ENCODE results near the gene TEKTIP1.

TEKTIP1 gene

DNA sequence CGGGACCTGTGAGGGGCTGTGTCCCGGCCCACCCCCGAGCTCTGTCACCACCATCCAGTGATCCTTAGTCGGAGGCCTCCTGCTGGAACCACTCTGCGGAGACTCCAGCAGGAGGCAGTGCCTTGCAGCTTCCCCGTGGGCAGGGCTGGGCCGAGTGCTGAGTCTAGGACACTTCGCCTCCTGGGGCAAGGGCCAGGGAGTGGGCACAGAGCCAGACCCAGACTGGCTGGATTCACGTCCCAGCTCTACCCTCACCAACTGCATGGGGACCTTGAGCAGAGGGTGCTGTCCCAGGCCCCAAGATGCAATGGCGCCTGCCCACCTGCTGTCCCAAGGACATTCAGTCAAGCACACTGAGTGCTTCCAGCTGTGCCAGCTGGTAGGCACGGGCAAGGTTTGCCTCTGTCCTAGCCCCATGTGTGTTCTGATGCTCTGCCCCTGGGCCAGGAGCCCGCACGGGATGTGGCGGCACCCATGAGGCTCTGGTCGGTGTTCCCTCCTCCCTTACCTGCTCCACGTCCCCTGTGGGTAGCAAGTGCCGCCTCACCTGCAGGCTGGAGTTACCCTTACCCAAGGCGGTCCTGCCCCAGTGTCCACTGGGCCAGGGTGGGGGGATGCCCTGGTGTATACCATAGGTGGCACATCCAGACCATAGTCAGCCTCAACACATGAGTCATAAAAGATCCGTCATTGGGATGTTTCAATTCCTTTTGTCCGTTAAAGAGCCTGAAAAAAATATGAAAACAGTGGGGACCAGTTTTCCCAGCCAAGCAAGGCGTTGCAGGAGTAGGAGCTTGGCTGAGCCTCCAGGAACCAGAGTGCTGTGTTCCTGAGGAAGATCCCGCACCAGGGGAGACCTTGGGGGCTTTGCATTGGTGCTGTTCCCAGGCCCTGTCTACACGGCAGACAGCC, 25.5 kb upstream of the TEKTIP1 start:
- peaks cover 18% of the 10 kb centered on the region for H3K4me1 Mint-ChIP-seq (ENCODE audit: low read depth)
- H3K27me3 Mint-ChIP-seq (ENCODE audit: low read depth) = no peaks in the 10 kb centered on the region
- H3K36me3 Mint-ChIP-seq (ENCODE audit: low read depth) = peaks cover 8% of the 10 kb centered on the region
- H3K9me3 Mint-ChIP-seq = no peaks in the 10 kb centered on the region
- H3K4me3 Mint-ChIP-seq = no peak overlapping the region
- H3K27ac Mint-ChIP-seq = no peak overlapping the region

DNA sequence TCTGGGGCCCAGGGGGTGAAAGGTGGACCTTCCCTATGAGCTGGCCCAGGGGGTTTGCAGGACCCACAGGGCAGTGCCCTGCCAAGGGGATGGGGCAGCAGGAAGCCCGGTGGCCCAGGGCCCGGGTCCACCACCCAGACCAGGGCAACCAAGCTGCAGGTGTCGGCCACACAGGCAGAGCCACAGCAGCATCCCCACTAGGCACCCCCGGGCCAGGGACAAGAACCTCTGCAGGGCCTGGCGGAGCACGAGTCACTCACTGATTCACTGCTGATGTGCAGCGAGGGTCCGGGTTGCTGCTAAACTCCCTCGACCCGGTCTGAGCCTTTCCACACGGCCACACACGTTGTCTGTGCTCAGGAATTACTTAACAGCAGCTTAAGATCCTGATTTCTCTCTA, 24.0 kb upstream of the TEKTIP1 start:
- H3K27me3 Mint-ChIP-seq (ENCODE audit: low read depth) = no peaks in the 10 kb centered on the region
- H3K9me3 Mint-ChIP-seq = no peaks in the 10 kb centered on the region
- peaks cover 9% of the 10 kb centered on the region for H3K4me1 Mint-ChIP-seq (ENCODE audit: low read depth)
- no peak overlapping the region for H3K27ac Mint-ChIP-seq
- H3K4me3 Mint-ChIP-seq = no peak overlapping the region
- peaks cover 2% of the 10 kb centered on the region for H3K36me3 Mint-ChIP-seq (ENCODE audit: low read depth)

GRCh38 chr19:3515891-3516422, 23.0 kb upstream of the TEKTIP1 start:
- Mint-ChIP-seq H3K27ac (no peak overlapping the region), H3K27me3 (ENCODE audit: low read depth) (no peaks in the 10 kb centered on the region), H3K9me3 (no peaks in the 10 kb centered on the region), H3K4me1 (ENCODE audit: low read depth) (peaks cover 9% of the 10 kb centered on the region), H3K4me3 (no peak overlapping the region), H3K36me3 (ENCODE audit: low read depth) (peaks cover 4% of the 10 kb centered on the region)

GRCh38 chr19:3516675-3517207, 22.2 kb upstream of the TEKTIP1 start:
- H3K36me3 Mint-ChIP-seq (ENCODE audit: low read depth) = peaks cover 7% of the 10 kb centered on the region
- no peaks in the 10 kb centered on the region for H3K9me3 Mint-ChIP-seq
- H3K27ac Mint-ChIP-seq = no peak overlapping the region
- no peak overlapping the region for H3K4me3 Mint-ChIP-seq
- H3K4me1 Mint-ChIP-seq (ENCODE audit: low read depth) = peaks cover 11% of the 10 kb centered on the region
- no peaks in the 10 kb centered on the region for H3K27me3 Mint-ChIP-seq (ENCODE audit: low read depth)

- peaks cover 13% of the 10 kb centered on the region for H3K4me1 Mint-ChIP-seq (ENCODE audit: low read depth)
- H3K27ac Mint-ChIP-seq = no peak overlapping the region
- peaks cover 9% of the 10 kb centered on the region for H3K36me3 Mint-ChIP-seq (ENCODE audit: low read depth)
- H3K27me3 Mint-ChIP-seq (ENCODE audit: low read depth) = no peaks in the 10 kb centered on the region
- H3K9me3 Mint-ChIP-seq = no peaks in the 10 kb centered on the region
- H3K4me3 Mint-ChIP-seq = no peak overlapping the region
Measured at GRCh38 chr19:3517638-3518037, 21.3 kb upstream of the TEKTIP1 start.

DNA sequence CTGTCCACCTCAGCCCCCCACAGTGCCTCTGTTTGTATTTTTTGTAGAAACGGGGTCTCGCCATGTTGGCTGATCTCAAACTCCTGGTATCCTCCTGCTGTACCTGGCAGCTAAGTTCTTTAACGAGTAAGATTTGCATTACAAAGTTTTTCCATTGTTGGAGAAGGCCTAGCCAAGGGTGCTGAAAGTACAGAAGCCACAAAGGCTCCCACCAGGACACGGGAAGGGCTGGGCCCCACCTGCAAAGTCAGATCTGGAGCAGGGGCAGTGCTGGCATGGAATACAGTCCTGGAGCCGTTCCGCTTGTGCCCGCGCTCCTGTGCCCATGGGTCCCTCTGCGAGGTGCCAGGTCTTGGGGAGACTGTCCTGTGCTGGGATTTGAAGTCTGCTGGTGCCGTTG, 20.7 kb upstream of the TEKTIP1 start:
- H3K27ac Mint-ChIP-seq = no peak overlapping the region
- H3K4me3 Mint-ChIP-seq = no peak overlapping the region
- peaks cover 13% of the 10 kb centered on the region for H3K4me1 Mint-ChIP-seq (ENCODE audit: low read depth)
- peaks cover 9% of the 10 kb centered on the region for H3K36me3 Mint-ChIP-seq (ENCODE audit: low read depth)
- H3K9me3 Mint-ChIP-seq = no peaks in the 10 kb centered on the region
- no peaks in the 10 kb centered on the region for H3K27me3 Mint-ChIP-seq (ENCODE audit: low read depth)

GRCh38 chr19:3518659-3519058, 20.3 kb upstream of the TEKTIP1 start:
- H3K4me3 Mint-ChIP-seq = no peak overlapping the region
- no peak overlapping the region for H3K27ac Mint-ChIP-seq
- H3K4me1 Mint-ChIP-seq (ENCODE audit: low read depth) = peaks cover 13% of the 10 kb centered on the region

GRCh38 chr19:3519126-3519525, 19.8 kb upstream of the TEKTIP1 start:
- no peaks in the 10 kb centered on the region for H3K9me3 Mint-ChIP-seq
- no peak overlapping the region for H3K27ac Mint-ChIP-seq
- peaks cover 13% of the 10 kb centered on the region for H3K4me1 Mint-ChIP-seq (ENCODE audit: low read depth)
- peaks cover 9% of the 10 kb centered on the region for H3K36me3 Mint-ChIP-seq (ENCODE audit: low read depth)
- no peaks in the 10 kb centered on the region for H3K27me3 Mint-ChIP-seq (ENCODE audit: low read depth)
- no peak overlapping the region for H3K4me3 Mint-ChIP-seq

More at GRCh38 chr19:3518659-3519058, 20.3 kb upstream of the TEKTIP1 start:
- H3K36me3 Mint-ChIP-seq (ENCODE audit: low read depth) = peaks cover 9% of the 10 kb centered on the region
- H3K27me3 Mint-ChIP-seq (ENCODE audit: low read depth) = no peaks in the 10 kb centered on the region
- no peaks in the 10 kb centered on the region for H3K9me3 Mint-ChIP-seq

- Mint-ChIP-seq H3K4me3 (no peak overlapping the region), H3K27ac (no peak overlapping the region), H3K4me1 (ENCODE audit: low read depth) (peaks cover 13% of the 10 kb centered on the region), H3K36me3 (ENCODE audit: low read depth) (peaks cover 9% of the 10 kb centered on the region), H3K27me3 (ENCODE audit: low read depth) (no peaks in the 10 kb centered on the region), H3K9me3 (no peaks in the 10 kb centered on the region)
Measured at GRCh38 chr19:3520166-3521103, 18.5 kb upstream of the TEKTIP1 start.

DNA sequence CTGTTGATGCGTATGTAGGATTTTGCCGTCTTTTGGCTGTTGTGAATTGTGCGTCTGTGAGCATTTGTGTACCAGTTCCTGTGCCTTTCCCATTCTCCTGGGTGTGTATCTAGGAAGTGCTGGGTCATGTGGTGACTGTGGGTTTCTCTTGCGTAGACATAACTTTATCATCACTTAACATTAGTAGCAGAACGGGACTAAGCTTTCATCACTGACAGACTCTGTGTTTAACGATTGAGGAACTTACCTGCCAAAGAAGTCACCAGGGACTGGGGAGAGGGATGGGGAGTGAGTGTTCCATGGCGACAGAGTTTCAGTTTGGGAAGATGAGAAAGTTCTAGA, 17.9 kb upstream of the TEKTIP1 start:
- Mint-ChIP-seq H3K4me3 (no peak overlapping the region), H3K27ac (no peak overlapping the region), H3K4me1 (ENCODE audit: low read depth) (peaks cover 10% of the 10 kb centered on the region), H3K9me3 (no peaks in the 10 kb centered on the region), H3K36me3 (ENCODE audit: low read depth) (peaks cover 9% of the 10 kb centered on the region), H3K27me3 (ENCODE audit: low read depth) (no peaks in the 10 kb centered on the region)

DNA sequence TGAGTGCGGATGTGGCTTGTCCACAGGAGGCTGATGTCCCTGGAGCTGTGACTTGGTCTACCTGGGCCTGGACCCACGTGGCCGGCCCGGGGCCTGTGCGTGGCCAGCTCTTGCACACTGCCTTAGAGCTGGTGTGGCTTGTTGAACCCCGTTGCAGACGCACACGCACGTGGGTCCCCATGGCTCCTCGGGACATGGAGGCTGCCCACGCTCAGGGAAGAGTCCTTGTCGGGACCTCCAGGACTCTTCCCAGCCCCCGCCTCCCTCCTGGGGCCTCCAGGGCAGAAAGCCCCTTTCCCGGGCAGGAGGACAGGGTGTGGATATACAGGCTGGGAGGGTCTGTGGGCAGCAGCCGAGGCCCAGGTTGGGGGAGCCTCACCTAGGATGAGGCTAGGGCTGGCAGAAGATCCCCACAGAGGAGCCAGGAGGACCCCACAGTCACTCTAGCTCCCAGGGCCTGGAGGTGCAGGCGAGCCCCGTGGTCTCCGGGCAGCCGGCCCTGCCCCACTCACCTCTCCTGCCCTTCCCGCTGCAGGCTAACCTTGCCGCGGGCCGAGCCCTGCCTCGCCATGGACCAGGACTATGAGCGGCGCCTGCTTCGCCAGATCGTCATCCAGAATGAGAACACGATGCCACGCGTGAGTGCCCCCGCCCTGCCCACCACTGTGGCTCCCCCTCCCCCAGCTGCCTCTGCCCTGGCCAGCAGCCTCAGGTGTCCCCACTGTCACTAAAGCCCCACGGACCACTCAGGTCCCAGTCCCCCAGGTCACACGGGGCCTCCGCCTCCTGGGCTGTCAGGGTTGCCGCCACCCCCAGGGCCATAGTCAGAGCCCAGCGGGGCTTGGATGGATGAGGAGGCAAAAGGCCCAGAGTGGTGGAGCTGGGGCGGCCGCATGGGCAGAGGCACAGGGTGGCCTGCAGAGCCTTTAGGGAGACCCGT, 16.3 kb upstream of the TEKTIP1 start:
- H3K4me1 Mint-ChIP-seq (ENCODE audit: low read depth) = peaks cover 6% of the 10 kb centered on the region
- no peaks in the 10 kb centered on the region for H3K27me3 Mint-ChIP-seq (ENCODE audit: low read depth)
- no peak overlapping the region for H3K4me3 Mint-ChIP-seq
- peaks cover 13% of the 10 kb centered on the region for H3K36me3 Mint-ChIP-seq (ENCODE audit: low read depth)
- H3K27ac Mint-ChIP-seq = no peak overlapping the region
- H3K9me3 Mint-ChIP-seq = no peaks in the 10 kb centered on the region

- Mint-ChIP-seq H3K4me1 (ENCODE audit: low read depth) (peaks cover 6% of the 10 kb centered on the region), H3K27me3 (ENCODE audit: low read depth) (no peaks in the 10 kb centered on the region), H3K36me3 (ENCODE audit: low read depth) (peaks cover 13% of the 10 kb centered on the region), H3K27ac (no peak overlapping the region), H3K9me3 (no peaks in the 10 kb centered on the region), H3K4me3 (no peak overlapping the region)
Measured at GRCh38 chr19:3523361-3524077, 15.5 kb upstream of the TEKTIP1 start.

All from T-helper 1 cell treated with Interleukin-12 subunit alpha and Interleukin-12 subunit beta and Interleukin-4 antibody, amounts not matched to agents 30 μg/mL and 1 μg/mL, for 36 hours (primary cell).